Omental fat pad (tissue), 4 donors: Measurements from ENCODE around the gene CATSPER3. TPM values are rescaled to one million over a fixed set of nuclear protein-coding genes. Genes with fewer than 3 reads are reported as not detected.
"Not testable (repeated sequence)": the region's sequence is repeated elsewhere in the genome, so short reads cannot be mapped to it uniquely, and the experiment has no call there.

Source experiments
- ATAC-seq: fragments of 150-250 bp; one replicate; pipeline ENCODE4 v1.9.1; 2016; ENCODE audit warnings: mild to moderate bottlenecking, moderate library complexity; ENCODE audit not compliant: low FRiP score
- DNase-seq: peaks from one replicate; pipeline ENCODE4 v3.0.0-alpha.2; 2019; ENCODE audit warnings: low spot score
- CTCF ChIP-seq, 3 donors: fragments of 450-650 bp; IDR thresholded peaks; one replicate each; pipeline ENCODE4 v1.5.1; 2016 to 2017; ENCODE audit warnings: antibody characterized with exemption in 3 of 3, mild to moderate bottlenecking in 3 of 3, moderate library complexity in 2 of 3
- total RNA-seq, 4 donors: library from RNA; depleted of rRNA; stranded (reverse); fragments of >200 nt; gene quantifications; one replicate each; pipeline ENCODE4 v1.1.0, GENCODE V29; 2016

The CATSPER3 gene
- total RNA-seq, 4 donors from 2014 or later = 0.46 to 0.48 TPM; not detected in 2

- ATAC-seq (no peak), DNase-seq (no peak)
- TF ChIP-seq CTCF (IDR thresholded peaks at IDR 0.05) = no peak
Measured at GRCh38 chr5:134989266-134989830, 21.6 kb downstream of the CATSPER3 start.

GRCh38 chr5:134990183-134990582 is 22.5 kb downstream of the CATSPER3 start:
- not testable (repeated sequence) for ATAC-seq

GRCh38 chr5:134992148-134992547 is 24.4 kb downstream of the CATSPER3 start:
- no peak for DNase-seq
- TF ChIP-seq CTCF (IDR thresholded peaks at IDR 0.05) = no peak
- ATAC-seq = no peak

More at GRCh38 chr5:134990183-134990582, 22.5 kb downstream of the CATSPER3 start:
- DNase-seq = not testable (repeated sequence)

- ATAC-seq = no peak
- DNase-seq = no peak
- TF ChIP-seq CTCF (IDR thresholded peaks at IDR 0.05) = no peak
Measured at GRCh38 chr5:134993161-134993560, 25.5 kb downstream of the CATSPER3 start.

- ATAC-seq (no peak), DNase-seq (no peak)
- no peak for TF ChIP-seq CTCF (IDR thresholded peaks at IDR 0.05)
Measured at GRCh38 chr5:134994560-134995156, 27.0 kb downstream of the CATSPER3 start.

GRCh38 chr5:134995850-134996402 is 28.2 kb downstream of the CATSPER3 start:
- DNase-seq = no peak

GRCh38 chr5:134997015-134997414 is 29.3 kb downstream of the CATSPER3 start:
- no peak for ATAC-seq
- TF ChIP-seq CTCF (IDR thresholded peaks at IDR 0.05) = no peak
- DNase-seq = no peak

More at GRCh38 chr5:134995850-134996402, 28.2 kb downstream of the CATSPER3 start:
- no peak for ATAC-seq
- TF ChIP-seq CTCF (IDR thresholded peaks at IDR 0.05) = no peak

GRCh38 chr5:134998068-134998467 is 30.4 kb downstream of the CATSPER3 start:
- not testable (repeated sequence) for ATAC-seq

More at GRCh38 chr5:134998068-134998467, 30.4 kb downstream of the CATSPER3 start:
- not testable (repeated sequence) for DNase-seq
